Erythroblast (primary cell): ENCODE data around the gene GAS2.

Source experiments
- GATA1 ChIP-seq: IDR thresholded peaks from 2 replicates; pipeline ENCODE4 v1.6.1; 2011; ENCODE audit warnings: low read depth, mild to moderate bottlenecking, control low read depth, low read length, moderate library complexity
- POLR2A ChIP-seq: IDR thresholded peaks from 2 replicates; pipeline ENCODE4 v1.6.1; 2011; ENCODE audit warnings: mild to moderate bottlenecking, low read length

- TF ChIP-seq POLR2A (no peak), GATA1 (no peak)
Measured at GRCh38 chr11:22808571-22809197, 142.3 kb downstream of the GAS2 start.
